Mononuclear cell (primary cell): ENCODE data around the gene FZD4. TPM values are rescaled to one million over a fixed set of nuclear protein-coding genes. Genes with fewer than 3 reads are reported as not detected.
"Not testable (repeated sequence)": the region's sequence is repeated elsewhere in the genome, so short reads cannot be mapped to it uniquely, and the experiment has no call there.

Experiments
- H3K27me3 ChIP-seq: 2 replicates; pipeline ENCODE4 v1.6.0; 2011; ENCODE audit warnings: low read length, control low read depth; ENCODE audit not compliant: insufficient read depth
- H3K4me1 ChIP-seq: 2 replicates; pipeline ENCODE4 v1.5.1; 2011; ENCODE audit warnings: mild to moderate bottlenecking, low read length, control low read depth; ENCODE audit not compliant: insufficient read depth
- H3K4me3 ChIP-seq: 2 replicates; pipeline ENCODE4 v1.5.1; 2011; ENCODE audit warnings: mild to moderate bottlenecking, low read length, moderate library complexity
- H3K9me3 ChIP-seq: 2 replicates; pipeline ENCODE4 v1.5.1; 2011; ENCODE audit warnings: low read depth, mild to moderate bottlenecking, control low read depth, low read length
- total RNA-seq: library from RNA; depleted of rRNA; stranded (reverse); fragments of >200 nt; gene quantifications from one replicate; pipeline ENCODE4 v1.2.3, GENCODE V29; 2012

The FZD4 gene
- total RNA-seq, 1 donor: 0.10 TPM

GRCh38 chr11:86981777-86982540 is 26.8 kb upstream of the FZD4 start:
- Histone ChIP-seq H3K9me3 (no peaks in the 10 kb centered on the region), H3K27me3 (no peaks in the 10 kb centered on the region), H3K4me3 (no peak overlapping the region), H3K4me1 (no peaks in the 10 kb centered on the region)

GRCh38 chr11:86980086-86980796 is 25.0 kb upstream of the FZD4 start:
- H3K4me1 ChIP-seq: no peaks in the 10 kb centered on the region
- no peaks in the 10 kb centered on the region for H3K9me3 ChIP-seq
- no peaks in the 10 kb centered on the region for H3K27me3 ChIP-seq
- H3K4me3 ChIP-seq: no peak overlapping the region

- Histone ChIP-seq H3K4me3 (no peak overlapping the region), H3K27me3 (no peaks in the 10 kb centered on the region), H3K9me3 (no peaks in the 10 kb centered on the region), H3K4me1 (no peaks in the 10 kb centered on the region)
These were observed 23.8 kb upstream of the FZD4 start for GRCh38 chr11:86978756-86979608.

GRCh38 chr11:86978247-86978646 is 23.1 kb upstream of the FZD4 start:
- Histone ChIP-seq H3K4me3 (no peak overlapping the region), H3K9me3 (no peaks in the 10 kb centered on the region), H3K27me3 (no peaks in the 10 kb centered on the region), H3K4me1 (no peaks in the 10 kb centered on the region)

DNA sequence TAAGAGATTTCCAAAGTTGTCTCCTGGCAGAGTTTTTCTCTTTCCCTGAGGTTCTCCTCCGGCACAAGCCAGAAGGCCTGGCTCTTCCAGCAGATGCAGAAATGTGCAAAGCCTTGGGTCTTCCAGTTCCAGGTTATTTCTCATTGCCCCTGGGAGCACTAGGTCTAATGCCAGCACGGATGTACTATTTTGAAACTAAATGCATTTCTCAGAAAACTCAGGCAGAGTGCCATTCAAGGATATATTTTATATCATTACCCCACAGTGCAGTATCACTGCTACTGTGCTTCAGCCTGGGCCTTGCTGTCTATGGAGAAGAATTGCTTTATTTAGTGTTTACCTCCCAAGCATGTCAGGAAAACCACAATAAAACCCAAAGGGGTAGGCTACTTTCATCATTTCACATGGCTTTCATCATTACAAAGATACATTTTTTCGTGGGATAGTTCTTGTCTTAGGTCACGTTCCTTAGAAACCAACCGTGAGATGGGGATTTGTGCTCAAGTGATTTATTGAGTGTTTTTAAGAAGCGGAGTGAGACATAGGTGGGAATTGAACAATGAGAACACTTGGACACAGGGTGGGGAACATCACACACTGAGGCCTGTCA is 22.4 kb upstream of the FZD4 start:
- no peaks in the 10 kb centered on the region for H3K27me3 ChIP-seq
- H3K9me3 ChIP-seq: peaks cover 6% of the 10 kb centered on the region
- no peak overlapping the region for H3K4me3 ChIP-seq
- no peaks in the 10 kb centered on the region for H3K4me1 ChIP-seq

DNA sequence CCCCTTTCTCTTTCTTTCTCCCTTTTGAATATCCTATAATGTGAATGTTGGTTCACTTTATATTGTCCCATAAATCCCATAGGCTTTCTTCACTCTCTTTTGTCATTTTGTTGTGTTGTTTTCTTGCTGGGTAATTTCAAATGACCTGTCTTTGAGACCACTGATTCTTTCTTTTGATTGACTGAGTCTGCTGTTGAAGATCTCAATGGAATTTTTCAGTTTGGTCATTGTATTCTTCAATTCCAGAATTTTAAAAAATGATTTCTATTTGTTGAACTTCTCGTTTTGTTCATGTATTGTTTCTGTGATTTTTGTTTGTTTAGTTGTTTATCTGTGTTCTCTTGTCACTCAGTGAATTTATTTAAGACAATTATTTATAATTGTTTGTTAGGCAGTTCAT is 17.5 kb upstream of the FZD4 start:
- H3K27me3 ChIP-seq: no peaks in the 10 kb centered on the region
- H3K4me1 ChIP-seq: no peaks in the 10 kb centered on the region
- no peak overlapping the region for H3K4me3 ChIP-seq
- peaks cover 6% of the 10 kb centered on the region for H3K9me3 ChIP-seq

DNA sequence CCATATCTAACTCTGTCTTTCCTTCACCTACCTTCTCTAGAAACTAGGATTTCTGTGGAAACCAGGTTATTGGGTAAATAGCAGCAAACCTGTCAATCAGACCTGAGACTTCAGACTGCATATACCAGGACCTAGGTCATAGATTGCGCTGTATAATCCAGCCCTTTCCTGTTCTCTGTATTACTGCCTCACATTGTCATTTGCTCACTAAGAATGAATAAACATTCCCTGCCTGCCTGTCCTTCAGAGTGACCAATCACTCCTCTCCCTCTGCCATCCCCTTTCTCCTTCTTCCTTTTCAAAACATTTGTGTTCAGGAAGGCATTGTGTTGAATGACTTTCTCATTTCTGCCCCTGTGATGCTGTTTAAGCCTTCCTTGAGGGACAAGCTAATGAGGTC is 14.1 kb upstream of the FZD4 start:
- Histone ChIP-seq H3K27me3 (no peaks in the 10 kb centered on the region), H3K9me3 (peaks cover 6% of the 10 kb centered on the region), H3K4me3 (no peak overlapping the region), H3K4me1 (no peaks in the 10 kb centered on the region)

DNA sequence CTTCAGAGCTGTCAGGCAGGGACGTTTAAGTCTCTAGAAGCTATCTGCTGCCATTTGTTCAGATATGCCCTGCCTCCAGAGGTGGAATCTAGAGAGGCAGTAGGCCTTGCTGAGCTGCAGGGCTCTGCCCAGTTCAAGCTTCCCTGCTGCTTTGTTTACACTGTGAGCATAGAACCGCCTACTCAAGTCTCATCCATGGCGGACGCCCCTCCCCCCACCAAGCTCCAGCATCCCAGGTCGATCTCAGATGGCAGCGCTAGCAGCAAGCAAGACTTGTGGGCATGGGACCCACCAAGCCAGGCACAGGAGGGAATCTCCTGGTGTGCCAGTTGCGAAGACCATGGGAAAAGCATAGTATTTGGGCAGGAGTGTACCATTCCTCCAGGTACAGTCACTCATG is 12.4 kb upstream of the FZD4 start:
- not testable (repeated sequence) for H3K4me3 ChIP-seq, H3K27me3 ChIP-seq, H3K9me3 ChIP-seq, H3K4me1 ChIP-seq

- peaks cover 16% of the 10 kb centered on the region for H3K4me1 ChIP-seq
- H3K4me3 ChIP-seq: no peak overlapping the region
- no peaks in the 10 kb centered on the region for H3K9me3 ChIP-seq
- peaks cover 41% of the 10 kb centered on the region for H3K27me3 ChIP-seq
These were observed 2.9 kb upstream of the FZD4 start for GRCh38 chr11:86957976-86958646.

DNA sequence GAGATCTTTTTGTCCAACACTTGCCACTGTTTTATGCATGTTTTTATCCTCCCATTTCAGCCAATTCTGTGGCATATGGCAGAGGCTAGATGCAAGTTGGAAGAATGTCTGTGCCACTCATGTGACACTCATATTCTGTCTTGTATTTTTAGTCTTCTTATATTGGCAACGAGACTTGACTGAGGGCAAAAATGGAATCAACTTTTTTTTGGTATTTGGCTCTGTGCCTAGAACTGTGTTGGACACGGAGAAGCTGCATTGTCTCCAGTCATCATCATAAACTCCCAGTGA is 1.7 kb upstream of the FZD4 start:
- peaks cover 44% of the 10 kb centered on the region for H3K27me3 ChIP-seq
- no peak overlapping the region for H3K4me3 ChIP-seq
- H3K9me3 ChIP-seq: no peaks in the 10 kb centered on the region
- peaks cover 16% of the 10 kb centered on the region for H3K4me1 ChIP-seq

DNA sequence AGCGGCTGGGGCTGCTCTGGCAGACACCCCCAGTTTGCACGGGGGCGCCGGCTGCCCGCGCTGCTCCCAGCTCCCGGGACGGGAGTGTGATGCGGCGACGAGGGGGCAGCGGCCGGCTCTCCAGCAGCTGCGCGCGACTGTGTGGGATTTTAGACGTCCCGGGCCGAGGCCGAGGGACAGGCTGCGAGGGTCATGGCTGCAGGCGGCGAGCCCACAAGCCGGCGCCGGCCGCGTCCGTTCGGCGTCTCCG is 159 bp downstream of the FZD4 start:
- Histone ChIP-seq H3K9me3 (no peaks in the 10 kb centered on the region), H3K4me3 (peak overlapping the region; percentile 13), H3K27me3 (peaks cover 44% of the 10 kb centered on the region), H3K4me1 (peaks cover 16% of the 10 kb centered on the region)

DNA sequence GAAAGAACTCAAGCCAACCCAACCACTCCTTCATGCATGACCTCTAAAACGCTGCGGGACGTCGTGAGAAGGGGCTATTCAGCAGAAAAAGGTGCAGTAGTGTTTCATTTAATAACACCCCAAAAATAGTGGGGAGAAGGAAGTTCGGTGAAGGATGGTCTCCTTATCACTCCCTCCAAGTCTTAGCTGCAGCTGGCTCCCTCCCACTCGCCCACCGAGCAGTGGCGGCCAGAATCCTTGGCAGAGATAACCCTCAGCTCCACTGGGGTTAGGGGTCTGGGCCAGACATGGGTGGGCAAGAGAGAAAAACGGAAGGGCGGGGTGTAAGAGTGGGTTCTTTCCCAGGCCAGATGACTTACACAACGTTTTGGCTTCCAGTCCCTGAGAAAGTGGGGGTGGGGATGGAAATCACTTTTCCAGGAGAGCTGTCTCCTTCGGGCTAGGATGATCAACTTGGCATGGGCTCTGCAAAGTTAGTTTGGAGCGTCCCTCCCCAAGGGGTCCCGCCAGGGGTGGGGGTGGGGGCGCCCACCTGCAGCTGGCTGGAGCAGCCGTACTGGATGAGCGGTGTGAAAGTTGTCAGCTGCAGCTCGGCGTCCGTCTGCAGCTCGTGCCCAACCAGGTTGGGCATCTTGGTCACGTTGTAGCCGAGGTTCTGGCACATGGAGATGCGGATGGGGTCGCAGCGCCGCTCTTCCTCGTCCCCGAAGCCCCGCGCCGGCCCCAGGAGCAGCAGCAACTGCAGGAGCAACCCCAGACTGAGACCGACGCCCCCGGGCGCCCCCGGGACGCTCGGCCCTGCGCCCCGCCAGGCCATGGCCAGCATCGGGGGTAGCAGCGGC is 705 bp downstream of the FZD4 start:
- Histone ChIP-seq H3K9me3 (no peaks in the 10 kb centered on the region), H3K4me1 (peaks cover 16% of the 10 kb centered on the region), H3K27me3 (peaks cover 44% of the 10 kb centered on the region), H3K4me3 (peak overlapping the region; percentile 13)

- Histone ChIP-seq H3K4me1 (peaks cover 16% of the 10 kb centered on the region), H3K27me3 (peaks cover 35% of the 10 kb centered on the region), H3K9me3 (no peaks in the 10 kb centered on the region), H3K4me3 (no peak overlapping the region)
These were observed 2.8 kb downstream of the FZD4 start for GRCh38 chr11:86952221-86952875.

DNA sequence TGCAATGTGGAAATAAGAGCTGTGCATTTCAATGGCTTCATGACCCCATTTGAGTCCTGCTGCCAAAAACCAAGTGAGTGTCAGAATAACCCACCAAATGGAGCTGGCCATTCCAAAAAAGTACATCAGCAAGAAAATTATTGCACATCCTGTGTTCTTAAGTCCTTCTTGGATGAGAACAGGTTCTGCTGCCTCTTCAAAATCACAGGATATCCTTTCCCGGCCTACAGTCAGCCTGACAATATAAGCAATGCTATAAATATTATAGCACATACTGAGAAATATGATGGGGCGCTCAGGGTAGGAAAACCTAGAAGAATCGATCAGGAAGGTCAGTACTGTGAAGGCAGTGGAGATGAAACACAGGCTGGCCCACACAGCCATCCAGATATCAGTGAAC is 3.5 kb downstream of the FZD4 start:
- Histone ChIP-seq H3K4me1 (peaks cover 16% of the 10 kb centered on the region), H3K4me3 (no peak overlapping the region), H3K9me3 (no peaks in the 10 kb centered on the region), H3K27me3 (peaks cover 29% of the 10 kb centered on the region)
